HG03575 (cell line): ENCODE data around the gene CCDC150.
"Not testable (repeated sequence)": the region's sequence is repeated elsewhere in the genome, so short reads cannot be mapped to it uniquely, and the experiment has no call there.

Experiments used
- ATAC-seq: cut with Tn5 transposase; IDR thresholded peaks from one replicate; pipeline ENCODE4 v1.9.1; 2021; ENCODE audit not compliant: unreplicated experiment, insufficient number of reproducible peaks, low FRiP score; ENCODE audit errors: extremely low read depth

CCDC150 gene

GRCh38 chr2:196696423-196697079 is 57.0 kb downstream of the CCDC150 start:
- no peak for ATAC-seq

GRCh38 chr2:196697825-196698224 is 58.3 kb downstream of the CCDC150 start:
- ATAC-seq = no peak

GRCh38 chr2:196702641-196703040 is 63.1 kb downstream of the CCDC150 start:
- ATAC-seq = no peak

- ATAC-seq = no peak
These were observed 64.2 kb downstream of the CCDC150 start for GRCh38 chr2:196703695-196704094.

GRCh38 chr2:196710056-196710455 is 70.5 kb downstream of the CCDC150 start:
- not testable (repeated sequence) for ATAC-seq

- no peak for ATAC-seq
These were observed 72.1 kb downstream of the CCDC150 start for GRCh38 chr2:196711625-196712024.

GRCh38 chr2:196712867-196713266 is 73.4 kb downstream of the CCDC150 start:
- ATAC-seq = no peak

GRCh38 chr2:196718419-196719109 is 79.0 kb downstream of the CCDC150 start:
- ATAC-seq = no peak

GRCh38 chr2:196719110-196719872 is 79.8 kb downstream of the CCDC150 start:
- ATAC-seq = no peak

GRCh38 chr2:196723571-196723970 is 84.1 kb downstream of the CCDC150 start:
- ATAC-seq = no peak

GRCh38 chr2:196725218-196725617 is 85.7 kb downstream of the CCDC150 start:
- no peak for ATAC-seq

GRCh38 chr2:196725882-196726281 is 86.4 kb downstream of the CCDC150 start:
- no peak for ATAC-seq

GRCh38 chr2:196729418-196729817 is 89.9 kb downstream of the CCDC150 start:
- ATAC-seq = no peak

GRCh38 chr2:196736646-196737045 is 97.1 kb downstream of the CCDC150 start:
- not testable (repeated sequence) for ATAC-seq

GRCh38 chr2:196737046-196737445 is 97.5 kb downstream of the CCDC150 start:
- no peak for ATAC-seq

- no peak for ATAC-seq
These were observed 99.5 kb downstream of the CCDC150 start for GRCh38 chr2:196739031-196739430.

- no peak for ATAC-seq
These were observed 102.7 kb downstream of the CCDC150 start for GRCh38 chr2:196742216-196742615.

- no peak for ATAC-seq
These were observed 103.2 kb downstream of the CCDC150 start for GRCh38 chr2:196742685-196743084.

- ATAC-seq = no peak
These were observed 103.7 kb downstream of the CCDC150 start for GRCh38 chr2:196743165-196743564.

GRCh38 chr2:196745711-196746110 is 106.2 kb downstream of the CCDC150 start:
- no peak for ATAC-seq
